CD14-positive monocyte (primary cell): Measurements from ENCODE around the gene DSCAML1. TPM values are rescaled to one million over a fixed set of nuclear protein-coding genes. Genes with fewer than 3 reads are reported as not detected.

Experiments used
- DNase-seq, 3 donors: peaks; one replicate each; pipeline ENCODE4 v3.0.0-alpha.2; 2011 to 2022
- H2AFZ ChIP-seq: 2 replicates; pipeline ENCODE4 v1.6.0; 2012; ENCODE audit warnings: mild to moderate bottlenecking, low read depth, low read length, inconsistent platforms; ENCODE audit not compliant: insufficient read depth, poor library complexity, severe bottlenecking
- H3K27ac ChIP-seq, 2 donors: 1 replicate in 1 of 2; 2 replicates in 1 of 2; pipeline ENCODE4 v1.5.1; 2012 to 2013; ENCODE audit warnings: low read length in 2 of 2, control low read depth in 1 of 2, inconsistent platforms in 1 of 2, low read depth in 1 of 2, mild to moderate bottlenecking in 1 of 2
- H3K27me3 ChIP-seq, 2 donors: one replicate each; pipeline versions ENCODE4 v1.6.0 to v1.6.1; 2011 to 2013; ENCODE audit warnings: low read length in 2 of 2; ENCODE audit not compliant: control insufficient read depth in 2 of 2, insufficient read depth in 2 of 2
- H3K36me3 ChIP-seq, 2 donors: replicated peaks in 1 of 2; 1 replicate in 1 of 2; 2 replicates in 1 of 2; pipeline versions ENCODE4 v1.5.1 to v1.6.1; 2012 to 2013; ENCODE audit warnings: low read length in 2 of 2, control low read depth in 1 of 2, inconsistent platforms in 1 of 2, mild to moderate bottlenecking in 1 of 2; ENCODE audit not compliant: insufficient read depth in 2 of 2, control insufficient read depth in 1 of 2
- H3K4me1 ChIP-seq, 2 donors: 1 replicate in 1 of 2; 2 replicates in 1 of 2; pipeline versions ENCODE4 v1.5.1 to v1.6.1; 2012 to 2013; ENCODE audit warnings: low read length in 2 of 2, control low read depth in 1 of 2, inconsistent platforms in 1 of 2, mild to moderate bottlenecking in 1 of 2, moderate library complexity in 1 of 2; ENCODE audit not compliant: insufficient read depth in 2 of 2, control insufficient read depth in 1 of 2
- H3K4me2 ChIP-seq: replicated peaks from 2 replicates; pipeline ENCODE3; 2012; ENCODE audit warnings: low read length, moderate library complexity, mild to moderate bottlenecking; ENCODE audit not compliant: poor library complexity, severe bottlenecking; ENCODE audit errors: extremely low read depth
- H3K4me3 ChIP-seq, 3 experiments: fragments of 200-600 bp in 1 of 3; sonication (generic) in 1 of 3; replicated peaks in 1 of 3; 1 replicate in 2 of 3; 2 replicates in 1 of 3; pipeline ENCODE4 v1.5.1; 2011 to 2013; ENCODE audit warnings: low read length in 3 of 3, mild to moderate bottlenecking in 3 of 3, control low read depth in 2 of 3, low read depth in 2 of 3, inconsistent platforms in 1 of 3, moderate library complexity in 1 of 3
- H3K79me2 ChIP-seq: 2 replicates; pipeline ENCODE4 v1.6.0; 2012; ENCODE audit warnings: mild to moderate bottlenecking, control low read depth, inconsistent platforms, low read length, moderate library complexity; ENCODE audit not compliant: insufficient read depth
- H3K9ac ChIP-seq: 2 replicates; pipeline ENCODE4 v1.6.0; 2017; ENCODE audit warnings: low read length, mild to moderate bottlenecking; ENCODE audit not compliant: insufficient read depth, poor library complexity, severe bottlenecking
- H3K9me3 ChIP-seq, 2 donors: replicated peaks in 1 of 2; 1 replicate in 1 of 2; 2 replicates in 1 of 2; pipeline versions ENCODE4 v1.5.1 to v1.6.1; 2012 to 2013; ENCODE audit warnings: low read length in 2 of 2, control low read depth in 1 of 2; ENCODE audit not compliant: control insufficient read depth in 1 of 2, insufficient read depth in 1 of 2
- H4K20me1 ChIP-seq: 2 replicates; pipeline ENCODE4 v1.6.0; 2012; ENCODE audit warnings: mild to moderate bottlenecking, low read length, control low read depth, moderate library complexity; ENCODE audit not compliant: insufficient read depth
- H3K27ac Mint-ChIP-seq, 7 donors: one replicate each; pipeline ENCODE4 v1.8.0; 2020; ENCODE audit warnings: mild to moderate bottlenecking in 7 of 7, mixed read lengths in 7 of 7, moderate library complexity in 6 of 7, inconsistent platforms in 2 of 7
- H3K27me3 Mint-ChIP-seq, 3 donors: one replicate each; pipeline ENCODE4 v1.8.0; 2021 to 2022; ENCODE audit warnings: low read depth in 3 of 3, mild to moderate bottlenecking in 3 of 3, mixed read lengths in 3 of 3, moderate library complexity in 3 of 3, inconsistent platforms in 1 of 3
- H3K36me3 Mint-ChIP-seq, 2 donors: one replicate each; pipeline ENCODE4 v1.8.0; 2020; ENCODE audit warnings: mixed read lengths in 2 of 2, inconsistent platforms in 1 of 2, mild to moderate bottlenecking in 1 of 2
- H3K4me1 Mint-ChIP-seq: one replicate; pipeline ENCODE4 v1.8.0; 2020; ENCODE audit warnings: mild to moderate bottlenecking, mixed read lengths
- H3K4me3 Mint-ChIP-seq, 2 donors: one replicate each; pipeline ENCODE4 v1.8.0; 2020; ENCODE audit warnings: mild to moderate bottlenecking in 2 of 2, mixed read lengths in 2 of 2, moderate library complexity in 1 of 2
- H3K9me3 Mint-ChIP-seq, 7 donors: one replicate each; pipeline ENCODE4 v1.8.0; 2020 to 2022; ENCODE audit warnings: mixed read lengths in 7 of 7, mild to moderate bottlenecking in 6 of 7, moderate library complexity in 6 of 7, inconsistent platforms in 2 of 7
- CTCF ChIP-seq: fragments of 200-600 bp; IDR thresholded peaks from one replicate; pipeline ENCODE4 v1.8.0; 2022; ENCODE audit warnings: antibody characterized with exemption, mild to moderate bottlenecking
- WGBS: methylation state at CpG from one replicate; pipeline ENCODE4 v1.1.5; 2013; ENCODE audit warnings: missing lambda C conversion rate; ENCODE audit not compliant: insufficient coverage; 5-methylcytosine and 5-hydroxymethylcytosine counted together
- intact Hi-C, 2 donors: fragments of 100-400 bp; cut with micrococcal nuclease; formaldehyde crosslinking; loops; one replicate each; pipeline versions ENCODE4 v1.15.0 to v1.15.1; 2023
- polyA plus RNA-seq, 3 donors: library from polyadenylated mRNA; depleted of rRNA in 1 of 3; unstranded in 2 of 3; stranded (reverse) in 1 of 3; fragments of 300-500 nt in 2 of 3; fragments of >200 nt in 1 of 3; fragmentation: Illumina TruSeq in 2 of 3; gene quantifications; 1 replicate in 2 of 3; 2 replicates in 1 of 3; pipeline ENCODE4 v1.2.3, GENCODE V29; 2012 to 2021

DSCAML1 gene
- polyA plus RNA-seq, 3 donors: not detected

GRCh38 chr11:117642835-117643234, 154.2 kb downstream of the DSCAML1 start:
- H4K20me1 ChIP-seq: no peaks in the 10 kb centered on the region
- H3K4me2 ChIP-seq: no peak overlapping the region
- no peak overlapping the region for H3K4me3 ChIP-seq
- no peaks in the 10 kb centered on the region for H3K79me2 ChIP-seq
- no peak overlapping the region for H3K9ac ChIP-seq
- intact Hi-C loops: no loop called here
- Mint-ChIP-seq H3K27me3 (peaks cover 4 to 14% (median 5%) of the 10 kb centered on the region in 3 donors), H3K4me3 (no peak overlapping the region), H3K36me3 (no peaks in the 10 kb centered on the region), H3K27ac (no peak overlapping the region), H3K4me1 (no peaks in the 10 kb centered on the region), H3K9me3 (peaks cover 0 to 2% (median 0%) of the 10 kb centered on the region in 7 donors)
- no peak overlapping the region for H2AFZ ChIP-seq
- no peak overlapping the region for H3K27ac ChIP-seq
- TF ChIP-seq CTCF: no peak
- DNase-seq: no peak
- no peaks in the 10 kb centered on the region for H3K4me1 ChIP-seq
- 60% methylated on average over 1 of the region's 3 CpGs for whole genome bisulfite sequencing
- H3K9me3 ChIP-seq: no peaks in the 10 kb centered on the region
- H3K36me3 ChIP-seq: no peaks in the 10 kb centered on the region
- no peaks in the 10 kb centered on the region for H3K27me3 ChIP-seq

GRCh38 chr11:117642396-117642795, 154.6 kb downstream of the DSCAML1 start:
- H3K4me2 ChIP-seq: no peak overlapping the region
- H3K27ac Mint-ChIP-seq: no peak overlapping the region
- no peaks in the 10 kb centered on the region for H3K4me1 ChIP-seq
- H3K27ac ChIP-seq: no peak overlapping the region
- H3K9me3 ChIP-seq: no peaks in the 10 kb centered on the region
- no peak for DNase-seq
- H3K27me3 ChIP-seq: no peaks in the 10 kb centered on the region
- no peak overlapping the region for H3K4me3 ChIP-seq
- no peaks in the 10 kb centered on the region for H3K4me1 Mint-ChIP-seq
- H2AFZ ChIP-seq: no peak overlapping the region
- H3K9me3 Mint-ChIP-seq: peaks cover 0 to 2% (median 0%) of the 10 kb centered on the region in 7 donors
- H3K9ac ChIP-seq: no peak overlapping the region
- no peaks in the 10 kb centered on the region for H3K36me3 ChIP-seq
- H3K79me2 ChIP-seq: no peaks in the 10 kb centered on the region
- H3K36me3 Mint-ChIP-seq: no peaks in the 10 kb centered on the region
- no peak for TF ChIP-seq CTCF
- no peaks in the 10 kb centered on the region for H4K20me1 ChIP-seq
- peaks cover 4 to 13% (median 5%) of the 10 kb centered on the region in 3 donors for H3K27me3 Mint-ChIP-seq
- H3K4me3 Mint-ChIP-seq: no peak overlapping the region
- 94% methylated on average over 4 of the region's 4 CpGs for WGBS
- intact Hi-C loops: no loop called here
